ENCODE data around the gene COBLL1.

DNA sequence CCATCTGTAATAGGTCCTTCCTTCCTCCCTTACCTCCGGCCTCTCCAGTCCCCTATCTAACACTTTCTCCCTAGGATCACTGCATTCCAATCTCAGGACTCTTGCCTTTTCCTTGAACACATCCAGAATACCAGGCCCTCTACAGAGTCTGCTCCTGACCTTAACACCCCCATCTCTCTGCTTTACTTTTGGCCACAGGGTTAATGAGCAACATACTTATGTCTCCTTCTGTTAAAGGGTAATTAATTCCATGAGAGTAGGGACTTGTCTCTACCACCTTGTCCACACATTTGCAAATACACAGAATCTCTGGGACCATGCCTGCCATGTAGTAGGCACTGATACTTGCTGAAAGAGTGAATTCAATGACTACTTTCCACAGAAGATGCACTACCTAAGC, 94.9 kb downstream of the COBLL1 start:
- TF ChIP-seq, protein P1, sequence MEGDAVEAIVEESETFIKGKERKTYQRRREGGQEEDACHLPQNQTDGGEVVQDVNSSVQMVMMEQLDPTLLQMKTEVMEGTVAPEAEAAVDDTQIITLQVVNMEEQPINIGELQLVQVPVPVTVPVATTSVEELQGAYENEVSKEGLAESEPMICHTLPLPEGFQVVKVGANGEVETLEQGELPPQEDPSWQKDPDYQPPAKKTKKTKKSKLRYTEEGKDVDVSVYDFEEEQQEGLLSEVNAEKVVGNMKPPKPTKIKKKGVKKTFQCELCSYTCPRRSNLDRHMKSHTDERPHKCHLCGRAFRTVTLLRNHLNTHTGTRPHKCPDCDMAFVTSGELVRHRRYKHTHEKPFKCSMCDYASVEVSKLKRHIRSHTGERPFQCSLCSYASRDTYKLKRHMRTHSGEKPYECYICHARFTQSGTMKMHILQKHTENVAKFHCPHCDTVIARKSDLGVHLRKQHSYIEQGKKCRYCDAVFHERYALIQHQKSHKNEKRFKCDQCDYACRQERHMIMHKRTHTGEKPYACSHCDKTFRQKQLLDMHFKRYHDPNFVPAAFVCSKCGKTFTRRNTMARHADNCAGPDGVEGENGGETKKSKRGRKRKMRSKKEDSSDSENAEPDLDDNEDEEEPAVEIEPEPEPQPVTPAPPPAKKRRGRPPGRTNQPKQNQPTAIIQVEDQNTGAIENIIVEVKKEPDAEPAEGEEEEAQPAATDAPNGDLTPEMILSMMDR (IDR thresholded peaks at IDR 0.05) = no peak
- no peak for TF ChIP-seq POLR2A (IDR thresholded peaks at IDR 0.05)
- no peak for TF ChIP-seq POLR2AphosphoS5 (IDR thresholded peaks at IDR 0.05)
